Hepatocyte (in vitro differentiated cells): ENCODE results near the gene OAS1.

Experiments used
- EZH2phosphoT487 ChIP-seq: fragments of 200-600 bp; sonication (generic); IDR thresholded peaks from one replicate; pipeline ENCODE4 v1.6.1; 2018; ENCODE audit warnings: antibody characterized with exemption, mild to moderate bottlenecking, low read depth, moderate library complexity; ENCODE audit not compliant: unreplicated experiment, severe bottlenecking
- TF ChIP-seq, protein P1 (sequence below): fragments of 200-600 bp; sonication (generic); IDR thresholded peaks from 2 replicates; pipeline ENCODE4 v1.5.1; 2016; ENCODE audit warnings: antibody characterized with exemption, mild to moderate bottlenecking; ENCODE audit not compliant: poor library complexity

DNA sequence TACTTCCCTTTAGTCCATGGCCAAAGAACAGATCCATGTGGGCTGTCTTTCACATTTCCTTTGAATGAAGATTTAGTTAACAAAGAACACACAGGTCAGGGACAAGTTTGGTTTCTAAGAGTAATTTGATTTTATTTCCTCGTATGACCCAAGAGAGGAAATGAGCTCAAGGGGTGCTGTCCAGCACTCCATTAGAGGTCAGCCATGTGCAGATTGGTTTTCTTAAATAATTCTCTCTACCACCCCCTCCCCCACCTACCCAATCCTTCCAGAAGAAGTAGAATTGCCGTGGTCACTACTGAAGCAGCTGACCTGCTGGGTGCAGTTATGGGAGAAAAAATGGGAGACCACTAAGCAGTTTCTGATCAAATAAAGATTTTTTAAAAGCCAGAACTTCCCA lies 13.9 kb upstream of the OAS1 start:
- TF ChIP-seq, protein P1, sequence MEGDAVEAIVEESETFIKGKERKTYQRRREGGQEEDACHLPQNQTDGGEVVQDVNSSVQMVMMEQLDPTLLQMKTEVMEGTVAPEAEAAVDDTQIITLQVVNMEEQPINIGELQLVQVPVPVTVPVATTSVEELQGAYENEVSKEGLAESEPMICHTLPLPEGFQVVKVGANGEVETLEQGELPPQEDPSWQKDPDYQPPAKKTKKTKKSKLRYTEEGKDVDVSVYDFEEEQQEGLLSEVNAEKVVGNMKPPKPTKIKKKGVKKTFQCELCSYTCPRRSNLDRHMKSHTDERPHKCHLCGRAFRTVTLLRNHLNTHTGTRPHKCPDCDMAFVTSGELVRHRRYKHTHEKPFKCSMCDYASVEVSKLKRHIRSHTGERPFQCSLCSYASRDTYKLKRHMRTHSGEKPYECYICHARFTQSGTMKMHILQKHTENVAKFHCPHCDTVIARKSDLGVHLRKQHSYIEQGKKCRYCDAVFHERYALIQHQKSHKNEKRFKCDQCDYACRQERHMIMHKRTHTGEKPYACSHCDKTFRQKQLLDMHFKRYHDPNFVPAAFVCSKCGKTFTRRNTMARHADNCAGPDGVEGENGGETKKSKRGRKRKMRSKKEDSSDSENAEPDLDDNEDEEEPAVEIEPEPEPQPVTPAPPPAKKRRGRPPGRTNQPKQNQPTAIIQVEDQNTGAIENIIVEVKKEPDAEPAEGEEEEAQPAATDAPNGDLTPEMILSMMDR: no peak
- TF ChIP-seq EZH2phosphoT487: no peak
